G401 (cell line): ENCODE measurements around the gene CRABP2. TPM values are rescaled to one million over a fixed set of nuclear protein-coding genes. Genes with fewer than 3 reads are reported as not detected.

Experiments
- DNase-seq: peaks from one replicate; pipeline ENCODE4 v3.0.0-alpha.2; 2015; ENCODE audit warnings: low spot score
- in situ Hi-C: cut with HindIII; loops from 2 replicates; pipeline ENCODE4 v1.10.0; 2016; ENCODE audit warnings: low sequenced_read_pairs, mixed read lengths
- total RNA-seq: library from RNA; depleted of rRNA; stranded (reverse); fragments of >200 nt; shearing (Covaris generic); gene quantifications from 2 replicates; pipeline ENCODE4 v1.2.3, GENCODE V29; 2014

CRABP2 gene
- total RNA-seq, 1 experiment from 2014 or later: 1,168 TPM

DNA sequence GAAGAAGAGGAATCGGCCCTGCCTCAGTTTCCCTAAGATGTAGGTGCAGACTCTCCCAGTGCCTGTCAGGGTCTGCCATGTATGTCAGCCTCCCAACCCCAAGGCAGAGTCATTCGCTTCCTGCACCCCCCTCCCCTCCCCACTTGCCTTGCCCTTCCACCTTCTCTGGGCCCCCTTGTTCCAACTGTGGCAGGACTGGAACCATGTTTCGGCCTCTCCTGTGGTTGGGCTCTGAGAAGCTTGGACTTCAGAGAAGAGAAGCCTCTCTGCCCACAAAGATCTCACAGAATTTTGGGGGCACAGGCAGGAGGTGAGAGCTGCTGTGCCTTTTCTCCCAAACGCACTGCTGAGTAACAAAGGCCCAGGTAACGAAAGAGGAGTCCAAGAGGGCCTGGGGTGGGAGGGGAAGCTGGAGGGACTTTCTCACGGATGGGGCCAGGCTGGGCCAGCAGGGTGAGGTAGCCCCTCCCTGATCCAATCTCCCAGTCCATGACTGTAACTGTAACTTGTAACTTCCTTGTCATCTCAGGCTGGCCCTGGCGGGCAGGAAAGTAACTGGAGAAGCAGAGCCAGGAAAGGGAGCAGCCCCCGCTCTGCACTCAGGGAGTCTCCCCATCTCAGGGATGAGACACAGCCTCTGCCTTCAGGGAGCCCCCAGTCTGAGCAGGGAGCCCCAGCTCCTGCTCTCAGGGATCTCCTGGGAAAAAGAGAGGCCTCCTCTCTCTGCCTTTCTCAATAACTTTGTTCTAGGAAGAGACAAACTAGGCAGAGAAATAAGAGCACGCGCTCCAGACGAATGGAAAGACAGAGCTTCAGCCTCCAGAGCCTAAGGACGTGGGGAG lies 11.3 kb downstream of the CRABP2 start:
- in situ Hi-C loops: no loop called here
- no peak for DNase-seq

DNA sequence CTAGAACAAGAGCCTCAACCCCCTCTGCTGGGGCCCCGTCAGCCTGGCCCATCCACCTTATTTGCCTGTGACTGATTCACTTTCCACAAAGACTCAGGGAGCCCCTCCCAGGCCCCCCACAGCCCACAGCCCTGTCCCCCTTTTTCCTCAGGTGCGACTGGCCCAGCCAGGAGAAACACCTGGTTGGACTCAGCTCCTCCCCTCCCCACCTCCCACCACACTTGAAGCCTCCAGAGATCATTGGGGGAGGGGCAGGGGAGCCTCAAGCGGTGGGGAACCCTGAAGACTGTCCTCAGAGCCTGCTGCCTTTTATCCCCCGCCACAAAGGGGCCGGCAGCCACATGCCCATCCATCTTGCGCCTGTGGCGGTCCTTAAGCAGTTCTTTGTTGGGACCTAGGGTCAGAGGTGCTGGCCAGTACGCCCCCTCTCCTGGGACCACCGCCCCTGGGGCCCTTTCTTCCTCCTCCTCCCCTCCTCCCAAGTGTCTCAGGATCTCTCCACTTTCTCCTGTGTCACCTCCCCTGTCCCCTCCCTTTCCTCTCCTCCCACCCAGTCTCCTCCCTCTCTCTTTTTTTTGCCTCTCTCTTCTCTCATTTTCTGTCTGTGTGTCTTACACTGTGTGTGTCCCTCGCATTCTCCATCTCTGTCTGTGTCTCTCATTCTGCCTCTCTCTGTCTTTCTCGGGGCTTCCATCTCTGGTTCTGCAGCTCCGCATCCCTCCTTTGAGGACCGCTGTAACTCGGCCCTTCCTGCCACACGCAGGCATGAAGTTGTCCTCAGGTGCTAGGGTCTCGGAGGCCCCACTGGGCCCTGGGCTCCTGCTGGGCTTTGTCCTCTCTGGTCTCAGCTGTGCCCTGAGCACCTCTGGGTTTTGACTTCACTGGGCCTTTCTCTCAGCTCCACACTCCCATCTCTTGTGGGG lies 12.2 kb downstream of the CRABP2 start:
- no peak for DNase-seq
- in situ Hi-C loops: no loop called here

DNA sequence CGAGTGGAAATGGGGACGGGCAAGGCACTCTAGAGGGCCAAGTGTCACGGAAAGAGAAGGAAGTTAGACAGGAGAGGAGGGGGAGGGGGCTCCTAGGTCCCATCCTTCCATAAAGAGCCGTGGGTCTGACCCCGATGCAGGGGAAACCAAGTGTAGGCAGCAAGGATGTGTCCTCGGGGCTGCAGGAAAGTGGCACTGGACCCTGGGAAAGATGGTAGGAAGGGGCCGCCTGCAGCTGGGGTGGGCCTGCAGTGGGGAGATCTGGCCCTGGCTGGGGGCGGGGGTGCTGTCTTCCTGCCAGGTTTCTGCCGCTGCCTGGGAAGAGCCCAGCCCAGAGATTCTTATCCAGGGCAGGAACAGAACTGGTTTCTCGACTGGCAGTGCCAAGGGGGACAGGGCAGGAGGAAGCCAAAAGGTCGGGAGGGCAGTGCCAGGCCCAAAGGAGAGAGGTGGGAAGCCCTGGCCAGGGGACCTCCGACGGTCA lies 12.9 kb downstream of the CRABP2 start:
- in situ Hi-C loops: no loop called here

GRCh38 chr1:156691665-156692440 lies 13.5 kb downstream of the CRABP2 start:
- in situ Hi-C loops: no loop called here
- no peak for DNase-seq

More for the DNA sequence above, 12.9 kb downstream of the CRABP2 start:
- DNase-seq: no peak

DNA sequence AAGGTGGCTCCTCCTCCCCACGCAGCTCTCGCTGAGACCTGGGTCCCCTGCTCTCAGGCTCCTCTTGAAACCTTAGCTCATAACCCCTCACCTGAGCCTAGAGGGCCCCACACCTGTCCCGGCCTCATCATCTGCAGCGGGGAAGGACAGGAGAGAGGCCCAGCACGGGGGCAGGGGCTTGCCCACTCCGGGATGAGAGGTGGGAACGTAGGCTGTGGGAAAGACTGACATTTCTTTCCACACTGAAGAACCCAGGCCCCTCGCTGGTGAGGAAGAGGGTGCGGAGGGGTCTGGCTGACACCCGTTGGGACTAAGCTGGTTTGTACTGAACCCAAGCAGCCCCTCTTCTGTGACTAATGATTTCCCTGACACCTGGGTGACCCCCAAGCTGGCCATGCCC lies 14.2 kb downstream of the CRABP2 start:
- in situ Hi-C loops: no loop called here

GRCh38 chr1:156690675-156691036 lies 14.7 kb downstream of the CRABP2 start:
- no peak for DNase-seq
- in situ Hi-C loops: no loop called here

More for the DNA sequence above, 14.2 kb downstream of the CRABP2 start:
- no peak for DNase-seq

GRCh38 chr1:156689953-156690674 lies 15.3 kb downstream of the CRABP2 start:
- in situ Hi-C loops: no loop called here
- no peak for DNase-seq

- in situ Hi-C loops: no loop called here
- peak; percentile 81 for DNase-seq
Observed at GRCh38 chr1:156689035-156689952, 16.1 kb downstream of the CRABP2 start.

- DNase-seq: no peak
- in situ Hi-C loops: no loop called here
Observed at GRCh38 chr1:156684227-156684782, 21.1 kb downstream of the CRABP2 start.

DNA sequence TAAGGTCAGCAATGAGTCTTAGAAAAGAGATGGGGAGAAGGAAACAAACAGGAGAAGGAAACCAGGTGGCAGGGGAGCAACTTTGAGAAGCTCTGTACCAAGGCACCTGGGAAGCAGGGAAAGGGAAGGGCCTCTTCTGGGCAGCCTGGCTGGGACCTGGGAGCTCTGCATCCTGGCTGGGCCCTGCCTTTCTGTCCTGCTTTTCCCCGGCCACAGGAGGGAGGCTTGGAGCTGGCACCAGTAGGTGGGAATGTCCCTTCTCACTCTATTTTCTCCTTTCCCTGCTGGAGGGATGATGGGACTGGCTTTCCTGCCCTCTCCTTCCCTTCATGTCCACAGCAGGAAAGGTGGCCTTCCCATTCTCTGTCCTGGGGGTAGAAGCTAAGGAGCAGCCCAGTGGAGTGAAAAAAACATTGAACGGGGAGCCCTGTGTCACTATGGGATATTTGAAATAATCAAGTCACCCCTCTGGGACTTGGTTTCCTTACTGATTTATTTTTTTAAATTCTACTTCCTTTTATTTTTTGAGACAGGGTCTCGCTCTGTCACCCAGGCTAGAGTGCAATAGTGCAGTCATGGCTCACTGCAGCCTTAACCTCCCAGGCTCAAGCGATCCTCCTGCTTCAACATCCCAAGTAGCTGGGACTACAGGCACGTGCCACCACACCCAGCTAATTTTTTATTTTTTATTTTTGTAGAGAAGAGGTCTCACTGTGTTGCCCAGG lies 23.1 kb downstream of the CRABP2 start:
- no peak for DNase-seq
- in situ Hi-C loops: no loop called here

- DNase-seq: no peak
- in situ Hi-C loops: no loop called here
Observed at GRCh38 chr1:156681196-156681960, 24.0 kb downstream of the CRABP2 start.

DNA sequence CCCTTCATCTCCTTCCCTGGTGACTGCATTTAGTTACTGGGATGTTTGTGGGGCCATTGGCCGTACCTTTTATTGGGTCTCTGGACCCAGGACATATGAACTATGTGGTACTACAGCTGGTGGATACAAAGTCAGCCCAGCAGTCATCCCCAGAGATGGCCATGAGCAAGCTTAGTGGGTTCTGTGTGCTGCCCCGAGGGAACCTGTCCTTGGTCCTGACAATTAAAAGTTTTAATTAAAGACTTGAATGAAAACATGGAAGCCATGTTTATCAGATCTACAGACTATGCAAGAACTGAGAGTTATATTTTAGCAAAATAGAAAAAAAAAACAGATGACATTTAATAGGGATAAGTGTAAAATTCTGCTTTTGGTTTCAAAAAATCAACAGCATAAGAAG lies 25.3 kb downstream of the CRABP2 start:
- in situ Hi-C loops: no loop called here
- no peak for DNase-seq

DNA sequence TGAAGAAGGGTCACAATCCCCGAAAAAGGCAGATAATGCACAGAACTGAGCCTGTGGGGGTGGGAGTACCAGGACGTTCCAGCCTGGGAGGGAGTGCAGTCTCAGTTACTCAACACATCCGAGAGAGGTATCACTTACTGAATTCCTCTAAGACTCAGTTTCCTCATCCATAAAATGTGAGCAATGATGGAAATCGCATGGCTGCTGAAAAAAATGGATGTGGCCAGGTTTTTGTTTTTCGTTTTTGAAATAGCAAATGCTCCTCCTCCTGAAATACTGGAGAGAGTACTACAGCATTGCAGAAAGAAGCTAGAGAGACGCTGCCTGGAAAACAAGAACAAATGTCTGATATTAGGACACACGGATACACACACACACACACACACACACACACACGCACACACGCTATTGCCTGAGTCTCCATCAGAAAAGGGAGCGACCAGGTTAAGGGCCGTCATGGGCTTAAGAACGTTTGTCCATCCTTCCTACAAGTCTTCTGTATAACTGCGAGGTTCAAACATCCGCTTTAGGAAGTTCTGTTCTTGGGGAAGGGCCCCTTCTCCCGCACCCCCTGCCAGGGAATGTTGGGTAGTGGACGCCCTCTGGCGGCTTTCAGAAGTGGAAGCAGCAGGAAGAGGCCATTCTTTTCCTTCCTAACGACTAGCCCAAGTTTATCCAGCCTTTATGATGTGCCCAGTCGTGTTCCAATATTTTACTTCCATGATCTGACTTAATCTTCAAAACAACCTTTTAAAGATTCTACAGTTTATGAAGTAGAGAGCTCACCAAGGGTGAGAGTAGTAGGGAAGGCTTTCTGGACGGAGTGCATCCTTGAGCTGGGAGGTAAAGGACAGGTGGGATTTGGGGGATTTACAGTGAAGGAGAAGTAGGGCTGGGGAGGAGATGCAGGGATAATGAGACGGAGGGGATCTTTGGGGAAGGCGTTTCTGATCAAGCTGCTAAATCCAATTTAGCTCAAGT lies 27.5 kb downstream of the CRABP2 start:
- peak; percentile 83 for DNase-seq

GRCh38 chr1:156676820-156677615 lies 28.4 kb downstream of the CRABP2 start, which contains the start of gene NES:
Gene NES, minus strand, starts transcription at chr1:156677407. Its CDS starts 143 bp downstream, at chr1:156677264.
- peak; percentile 46 for DNase-seq
- in situ Hi-C loops: no loop called here

More for the DNA sequence above, 27.5 kb downstream of the CRABP2 start:
- in situ Hi-C loops: no loop called here
